ENCODE data around the gene SLC6A18. TPM values are rescaled to one million over a fixed set of nuclear protein-coding genes. Genes with fewer than 3 reads are reported as not detected.

The SLC6A18 gene
- total and polyA plus RNA-seq, 2 of the 13 experiments (the other 11 are each of a cell fraction or from before 2014, with no cell fraction given) = not detected

GRCh38 chr5:1246711-1247431, 21.7 kb downstream of the SLC6A18 start (continued):
- TF ChIP-seq ZSCAN21 (CRISPR knock-in tag; IDR thresholded peaks at IDR 0.05; ENCODE audit: borderline replicate concordance) (peak; percentile 84), PHF20 (CRISPR knock-in tag; IDR thresholded peaks at IDR 0.05) (peak; percentile 44; the same call in 1 of the 2 replicates), PCBP1 (IDR thresholded peaks at IDR 0.05; ENCODE audit: borderline replicate concordance, low read depth, low read length) (0 out of 2 replicates have a peak, but pooled peaks have one; percentile 78), ZNF451 (CRISPR knock-in tag; IDR thresholded peaks at IDR 0.05) (0 out of 2 replicates have a peak, but pooled peaks have one; percentile 36), MTF2 (CRISPR knock-in tag; IDR thresholded peaks at IDR 0.05; ENCODE audit: borderline replicate concordance) (no peak), ZNF597 (CRISPR knock-in tag; IDR thresholded peaks at IDR 0.05) (no peak), JUN (CRISPR knock-in tag; IDR thresholded peaks at IDR 0.05) (no peak), DR1 (CRISPR knock-in tag; IDR thresholded peaks at IDR 0.05) (peak; percentile 47; the same call in 1 of the 2 replicates), ZNF710 (CRISPR knock-in tag; IDR thresholded peaks at IDR 0.05; ENCODE audit: borderline replicate concordance) (peak; percentile 56; the same call in 1 of the 2 replicates), U2AF1 (optimal IDR thresholded peaks at IDR 0.05; ENCODE audit: low read depth, low read length) (no peak), TBX2 (CRISPR knock-in tag; IDR thresholded peaks at IDR 0.05; ENCODE audit: borderline replicate concordance) (no peak), FOXM1 (CRISPR knock-in tag; IDR thresholded peaks at IDR 0.05) (0 out of 2 replicates have a peak, but pooled peaks have one; percentile 47), NR0B2 (CRISPR knock-in tag; IDR thresholded peaks at IDR 0.05) (peak; percentile 80), MAFG (CRISPR knock-in tag; IDR thresholded peaks at IDR 0.05) (no peak), CBX2 (IDR thresholded peaks at IDR 0.05; ENCODE audit: low read depth, low read length) (no peak), CBX2 (CRISPR knock-in tag; IDR thresholded peaks at IDR 0.05; ENCODE audit: low read depth) (no peak), ZNF350 (CRISPR knock-in tag; IDR thresholded peaks at IDR 0.05; ENCODE audit: borderline replicate concordance, low read depth) (no peak; the same call in 1 of the 2 replicates)
- TF ChIP-seq, protein P1, sequence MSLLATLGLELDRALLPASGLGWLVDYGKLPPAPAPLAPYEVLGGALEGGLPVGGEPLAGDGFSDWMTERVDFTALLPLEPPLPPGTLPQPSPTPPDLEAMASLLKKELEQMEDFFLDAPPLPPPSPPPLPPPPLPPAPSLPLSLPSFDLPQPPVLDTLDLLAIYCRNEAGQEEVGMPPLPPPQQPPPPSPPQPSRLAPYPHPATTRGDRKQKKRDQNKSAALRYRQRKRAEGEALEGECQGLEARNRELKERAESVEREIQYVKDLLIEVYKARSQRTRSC (CRISPR knock-in tag; IDR thresholded peaks at IDR 0.05; ENCODE audit: low read depth) = 0 out of 2 replicates have a peak, but pooled peaks have one; percentile 43
- TF ChIP-seq, protein P2, sequence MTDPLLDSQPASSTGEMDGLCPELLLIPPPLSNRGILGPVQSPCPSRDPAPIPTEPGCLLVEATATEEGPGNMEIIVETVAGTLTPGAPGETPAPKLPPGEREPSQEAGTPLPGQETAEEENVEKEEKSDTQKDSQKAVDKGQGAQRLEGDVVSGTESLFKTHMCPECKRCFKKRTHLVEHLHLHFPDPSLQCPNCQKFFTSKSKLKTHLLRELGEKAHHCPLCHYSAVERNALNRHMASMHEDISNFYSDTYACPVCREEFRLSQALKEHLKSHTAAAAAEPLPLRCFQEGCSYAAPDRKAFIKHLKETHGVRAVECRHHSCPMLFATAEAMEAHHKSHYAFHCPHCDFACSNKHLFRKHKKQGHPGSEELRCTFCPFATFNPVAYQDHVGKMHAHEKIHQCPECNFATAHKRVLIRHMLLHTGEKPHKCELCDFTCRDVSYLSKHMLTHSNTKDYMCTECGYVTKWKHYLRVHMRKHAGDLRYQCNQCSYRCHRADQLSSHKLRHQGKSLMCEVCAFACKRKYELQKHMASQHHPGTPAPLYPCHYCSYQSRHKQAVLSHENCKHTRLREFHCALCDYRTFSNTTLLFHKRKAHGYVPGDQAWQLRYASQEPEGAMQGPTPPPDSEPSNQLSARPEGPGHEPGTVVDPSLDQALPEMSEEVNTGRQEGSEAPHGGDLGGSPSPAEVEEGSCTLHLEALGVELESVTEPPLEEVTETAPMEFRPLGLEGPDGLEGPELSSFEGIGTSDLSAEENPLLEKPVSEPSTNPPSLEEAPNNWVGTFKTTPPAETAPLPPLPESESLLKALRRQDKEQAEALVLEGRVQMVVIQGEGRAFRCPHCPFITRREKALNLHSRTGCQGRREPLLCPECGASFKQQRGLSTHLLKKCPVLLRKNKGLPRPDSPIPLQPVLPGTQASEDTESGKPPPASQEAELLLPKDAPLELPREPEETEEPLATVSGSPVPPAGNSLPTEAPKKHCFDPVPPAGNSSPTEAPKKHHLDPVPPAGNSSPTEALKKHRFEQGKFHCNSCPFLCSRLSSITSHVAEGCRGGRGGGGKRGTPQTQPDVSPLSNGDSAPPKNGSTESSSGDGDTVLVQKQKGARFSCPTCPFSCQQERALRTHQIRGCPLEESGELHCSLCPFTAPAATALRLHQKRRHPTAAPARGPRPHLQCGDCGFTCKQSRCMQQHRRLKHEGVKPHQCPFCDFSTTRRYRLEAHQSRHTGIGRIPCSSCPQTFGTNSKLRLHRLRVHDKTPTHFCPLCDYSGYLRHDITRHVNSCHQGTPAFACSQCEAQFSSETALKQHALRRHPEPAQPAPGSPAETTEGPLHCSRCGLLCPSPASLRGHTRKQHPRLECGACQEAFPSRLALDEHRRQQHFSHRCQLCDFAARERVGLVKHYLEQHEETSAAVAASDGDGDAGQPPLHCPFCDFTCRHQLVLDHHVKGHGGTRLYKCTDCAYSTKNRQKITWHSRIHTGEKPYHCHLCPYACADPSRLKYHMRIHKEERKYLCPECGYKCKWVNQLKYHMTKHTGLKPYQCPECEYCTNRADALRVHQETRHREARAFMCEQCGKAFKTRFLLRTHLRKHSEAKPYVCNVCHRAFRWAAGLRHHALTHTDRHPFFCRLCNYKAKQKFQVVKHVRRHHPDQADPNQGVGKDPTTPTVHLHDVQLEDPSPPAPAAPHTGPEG (CRISPR knock-in tag; IDR thresholded peaks at IDR 0.05) = peak; percentile 81

Measured in HepG2 (cell line).